NCI-H226 (cell line): Measurements from ENCODE around the gene VPS8.

ENCODE experiments used
- DNase-seq: peaks from one replicate; pipeline ENCODE4 v3.0.0-alpha.2; 2015

Gene VPS8

GRCh38 chr3:184814214-184814613, 2.2 kb downstream of the VPS8 start:
- DNase-seq = no peak

- DNase-seq = peak; percentile 47
Observed at GRCh38 chr3:184815046-184815930, 3.3 kb downstream of the VPS8 start.

GRCh38 chr3:184816614-184817013, 4.6 kb downstream of the VPS8 start:
- DNase-seq = no peak

- DNase-seq = no peak
Observed at GRCh38 chr3:184820525-184820924, 8.6 kb downstream of the VPS8 start.

GRCh38 chr3:184821034-184821433, 9.1 kb downstream of the VPS8 start:
- DNase-seq = no peak

- no peak for DNase-seq
Observed at GRCh38 chr3:184822081-184822480, 10.1 kb downstream of the VPS8 start.

- no peak for DNase-seq
Observed at GRCh38 chr3:184822654-184823053, 10.7 kb downstream of the VPS8 start.

GRCh38 chr3:184823990-184824389, 12.0 kb downstream of the VPS8 start:
- DNase-seq = no peak

GRCh38 chr3:184825121-184825820, 13.3 kb downstream of the VPS8 start:
- DNase-seq = no peak

GRCh38 chr3:184827572-184827971, 15.6 kb downstream of the VPS8 start:
- no peak for DNase-seq

GRCh38 chr3:184832044-184832443, 20.1 kb downstream of the VPS8 start:
- DNase-seq = no peak

GRCh38 chr3:184832903-184833302, 20.9 kb downstream of the VPS8 start:
- no peak for DNase-seq

- DNase-seq = no peak
Observed at GRCh38 chr3:184836090-184836822, 24.3 kb downstream of the VPS8 start.

- no peak for DNase-seq
Observed at GRCh38 chr3:184842433-184842832, 30.5 kb downstream of the VPS8 start.

- no peak for DNase-seq
Observed at GRCh38 chr3:184845819-184846218, 33.9 kb downstream of the VPS8 start.

- DNase-seq = no peak
Observed at GRCh38 chr3:184846496-184846895, 34.5 kb downstream of the VPS8 start.

- DNase-seq = no peak
Observed at GRCh38 chr3:184848934-184849333, 37.0 kb downstream of the VPS8 start.

GRCh38 chr3:184850201-184850600, 38.2 kb downstream of the VPS8 start:
- DNase-seq = no peak

GRCh38 chr3:184857099-184857498, 45.1 kb downstream of the VPS8 start:
- no peak for DNase-seq

GRCh38 chr3:184864000-184864399, 52.0 kb downstream of the VPS8 start:
- no peak for DNase-seq

- DNase-seq = no peak
Observed at GRCh38 chr3:184868477-184868876, 56.5 kb downstream of the VPS8 start.

GRCh38 chr3:184872200-184872599, 60.2 kb downstream of the VPS8 start:
- no peak for DNase-seq

- no peak for DNase-seq
Observed at GRCh38 chr3:184873141-184873540, 61.2 kb downstream of the VPS8 start.
